Ramos (cell line): ENCODE results near the gene EXOC2.
"Not testable (repeated sequence)": the region's sequence is repeated elsewhere in the genome, so short reads cannot be mapped to it uniquely, and the experiment has no call there.

Experiments
- in situ Hi-C: fragments of 300-500 bp; cut with MboI; formaldehyde crosslinking; loops from one replicate; pipeline ENCODE4 v1.14.3; 2022; ENCODE audit warnings: low sequenced_read_pairs; ENCODE audit not compliant: unreplicated experiment

Gene EXOC2

GRCh38 chr6:683742-684440 is 9.0 kb downstream of the EXOC2 start:
- in situ Hi-C loops = no loop called here

GRCh38 chr6:680666-681340 is 12.1 kb downstream of the EXOC2 start:
- in situ Hi-C loops = no loop called here

DNA sequence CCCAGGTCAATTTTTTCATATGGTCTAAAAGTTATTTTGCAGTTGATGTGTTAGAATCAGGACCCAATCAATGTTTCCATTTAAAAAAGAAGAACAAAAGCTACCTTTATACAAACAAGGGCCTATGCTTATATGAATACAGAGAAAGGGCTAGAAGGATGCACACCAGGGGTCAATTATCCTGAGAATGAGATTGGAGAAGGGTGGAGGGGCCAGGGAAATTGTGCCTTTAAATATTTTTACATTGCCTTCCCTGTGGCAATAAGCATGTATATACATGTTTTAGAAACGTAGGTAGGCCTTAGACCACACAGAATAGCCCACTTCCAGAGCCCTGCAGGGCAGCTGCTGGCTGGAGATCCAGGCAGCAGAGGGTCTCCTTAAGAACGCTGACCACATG is 12.7 kb downstream of the EXOC2 start:
- in situ Hi-C loops = no loop called here

GRCh38 chr6:679282-679681 is 13.7 kb downstream of the EXOC2 start:
- in situ Hi-C loops = no loop called here

GRCh38 chr6:678520-678919 is 14.4 kb downstream of the EXOC2 start:
- in situ Hi-C loops = no loop called here

GRCh38 chr6:677919-678318 is 15.0 kb downstream of the EXOC2 start:
- in situ Hi-C loops = no loop called here

DNA sequence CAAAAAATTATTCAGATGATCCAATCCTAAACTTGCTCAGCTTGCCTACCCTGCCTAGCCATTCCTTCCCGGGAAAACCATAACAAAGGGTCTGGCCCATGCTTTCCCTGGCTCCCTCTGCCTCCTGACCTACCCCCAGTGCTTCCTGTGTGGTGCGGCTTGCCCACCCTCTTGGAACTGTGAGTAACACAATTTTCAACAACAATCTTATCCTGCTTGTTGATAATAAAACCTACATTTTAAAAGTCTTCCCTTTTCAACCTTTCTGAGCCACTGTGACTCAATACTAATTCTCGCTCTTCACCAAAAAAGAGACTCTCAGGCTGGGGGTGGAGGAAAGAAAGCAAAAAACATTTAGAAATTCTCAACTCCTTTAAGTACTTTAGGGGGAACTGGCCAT is 18.0 kb downstream of the EXOC2 start:
- in situ Hi-C loops = no loop called here

DNA sequence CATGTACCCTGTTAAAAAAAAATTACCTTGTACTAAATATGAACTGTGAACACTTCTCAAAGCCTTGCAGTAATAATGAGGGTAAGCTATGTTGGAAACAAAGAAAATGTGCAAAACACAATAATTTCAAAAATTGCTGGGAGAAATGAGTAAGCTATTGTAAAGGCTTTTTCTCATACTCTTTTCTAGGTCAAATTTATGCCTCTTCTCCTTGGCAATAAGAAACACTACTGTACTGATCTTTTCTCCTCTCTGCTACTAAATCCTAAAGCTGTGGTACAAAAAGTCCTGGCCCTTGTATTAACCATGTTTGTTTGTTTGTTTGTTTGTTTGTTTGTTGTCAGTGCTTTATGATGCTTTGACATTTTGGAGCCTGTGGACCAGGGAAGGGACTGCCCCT is 18.5 kb downstream of the EXOC2 start:
- in situ Hi-C loops = no loop called here

DNA sequence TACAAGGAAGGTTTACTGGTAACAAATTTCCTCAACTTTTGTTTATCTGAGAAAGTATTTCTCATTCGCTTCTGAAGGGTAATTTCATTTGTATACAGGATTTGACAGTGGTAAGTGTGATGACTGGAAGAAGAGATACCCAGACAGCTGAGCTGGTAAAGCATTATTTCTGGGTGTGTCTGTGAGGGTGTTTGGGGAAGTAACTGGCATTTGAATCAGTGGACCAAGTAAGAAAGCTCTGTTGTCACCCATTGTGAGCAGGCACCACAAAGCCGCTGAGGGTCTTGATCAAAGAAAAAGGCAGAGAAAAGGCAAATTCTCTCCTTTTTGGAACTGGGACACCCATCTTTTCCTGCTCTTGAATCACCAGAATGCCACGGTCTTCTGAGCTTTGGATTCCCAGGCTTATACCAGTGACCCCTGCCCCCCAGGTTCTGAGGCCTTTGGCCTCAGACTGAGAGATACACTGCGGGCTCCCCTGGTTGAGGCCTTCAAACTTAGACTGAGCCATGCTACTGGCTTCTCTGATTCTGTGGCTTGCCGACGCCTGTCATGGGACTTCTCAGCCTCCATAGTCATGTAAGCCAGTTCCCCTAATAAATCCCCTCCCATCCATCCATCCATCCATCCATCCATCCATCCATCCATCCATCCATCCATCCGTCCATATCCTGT is 25.5 kb downstream of the EXOC2 start:
- in situ Hi-C loops = no loop called here

GRCh38 chr6:665403-666267 is 27.3 kb downstream of the EXOC2 start:
- in situ Hi-C loops = no loop called here

DNA sequence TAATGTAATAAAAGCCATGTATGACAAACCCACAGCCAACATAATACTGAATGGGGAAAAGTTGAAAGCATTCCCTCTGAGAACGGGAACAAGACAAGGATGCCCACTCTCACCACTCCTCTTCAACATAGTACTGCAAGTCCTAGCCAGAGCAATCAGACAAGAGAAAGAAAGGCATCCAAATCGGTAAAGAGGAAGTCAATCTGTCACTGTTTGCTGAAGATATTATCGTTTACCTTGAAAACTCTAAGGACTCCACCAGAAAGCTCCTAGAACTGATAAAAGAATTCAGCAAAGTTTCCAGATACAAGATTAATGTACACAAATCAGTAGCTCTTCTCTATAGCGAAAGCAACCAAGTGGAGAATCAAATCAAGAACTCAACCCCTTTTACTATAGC is 29.2 kb downstream of the EXOC2 start:
- in situ Hi-C loops = not testable (repeated sequence)

DNA sequence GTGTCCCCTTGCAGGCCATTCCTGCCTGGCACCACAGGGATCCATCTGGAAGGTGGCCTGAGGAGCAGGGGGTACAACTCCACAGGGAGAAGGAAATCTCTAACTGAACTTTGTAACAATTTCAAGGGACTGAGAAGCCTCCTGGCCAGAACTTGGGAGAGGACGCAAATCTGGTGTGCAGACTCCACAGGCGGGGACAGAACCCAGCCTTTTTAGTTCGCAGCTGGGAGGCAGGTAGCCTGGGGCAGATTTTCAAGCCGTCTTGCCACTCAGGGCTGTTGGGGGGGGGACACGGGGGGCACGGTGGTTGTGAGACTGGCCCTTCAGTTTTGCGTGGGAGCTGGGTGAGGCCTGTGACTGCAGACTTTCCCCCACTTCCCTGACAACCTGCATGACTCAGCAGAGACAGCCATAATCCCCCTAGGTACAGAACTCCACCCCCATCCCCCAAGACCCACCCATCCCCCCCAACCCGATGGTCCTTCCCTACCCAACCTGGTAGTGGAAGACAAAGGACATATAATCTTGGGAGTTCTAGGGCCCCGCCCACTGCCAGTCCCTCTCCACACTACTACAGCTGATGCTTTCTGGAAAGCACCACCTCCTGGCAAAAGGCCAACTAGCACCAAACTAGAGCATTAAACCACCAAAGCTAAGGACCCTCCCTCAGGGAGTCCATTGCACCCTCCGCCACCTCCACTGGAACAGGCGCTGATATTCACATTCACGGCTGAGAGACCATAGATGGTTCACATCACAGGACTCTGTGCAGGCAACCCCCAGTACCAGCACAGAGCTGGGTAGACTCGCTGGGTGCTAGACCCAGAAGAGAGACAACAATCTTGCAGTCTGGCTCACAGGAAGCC is 33.0 kb downstream of the EXOC2 start:
- in situ Hi-C loops = no loop called here

- in situ Hi-C loops = no loop called here
These were observed 34.7 kb downstream of the EXOC2 start for GRCh38 chr6:658244-658643.

DNA sequence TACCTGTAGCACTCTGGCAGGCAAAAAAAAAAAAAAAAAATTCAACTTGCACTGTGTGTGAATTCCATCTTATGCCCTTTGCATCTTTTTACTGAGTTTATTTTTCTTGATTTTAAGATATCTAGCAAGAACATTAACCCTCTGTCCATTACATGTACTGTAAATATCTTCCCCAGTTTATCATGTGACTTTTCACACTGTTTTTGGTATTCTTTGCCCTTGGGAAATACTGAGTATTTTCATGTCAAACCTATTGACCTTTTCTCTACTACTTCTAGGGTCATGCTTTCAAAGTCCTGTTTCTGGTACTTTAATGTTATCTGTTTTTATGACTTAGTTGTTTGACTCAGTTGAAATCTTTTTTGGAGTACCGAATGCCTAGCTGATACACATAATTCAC is 35.2 kb downstream of the EXOC2 start:
- in situ Hi-C loops = no loop called here

DNA sequence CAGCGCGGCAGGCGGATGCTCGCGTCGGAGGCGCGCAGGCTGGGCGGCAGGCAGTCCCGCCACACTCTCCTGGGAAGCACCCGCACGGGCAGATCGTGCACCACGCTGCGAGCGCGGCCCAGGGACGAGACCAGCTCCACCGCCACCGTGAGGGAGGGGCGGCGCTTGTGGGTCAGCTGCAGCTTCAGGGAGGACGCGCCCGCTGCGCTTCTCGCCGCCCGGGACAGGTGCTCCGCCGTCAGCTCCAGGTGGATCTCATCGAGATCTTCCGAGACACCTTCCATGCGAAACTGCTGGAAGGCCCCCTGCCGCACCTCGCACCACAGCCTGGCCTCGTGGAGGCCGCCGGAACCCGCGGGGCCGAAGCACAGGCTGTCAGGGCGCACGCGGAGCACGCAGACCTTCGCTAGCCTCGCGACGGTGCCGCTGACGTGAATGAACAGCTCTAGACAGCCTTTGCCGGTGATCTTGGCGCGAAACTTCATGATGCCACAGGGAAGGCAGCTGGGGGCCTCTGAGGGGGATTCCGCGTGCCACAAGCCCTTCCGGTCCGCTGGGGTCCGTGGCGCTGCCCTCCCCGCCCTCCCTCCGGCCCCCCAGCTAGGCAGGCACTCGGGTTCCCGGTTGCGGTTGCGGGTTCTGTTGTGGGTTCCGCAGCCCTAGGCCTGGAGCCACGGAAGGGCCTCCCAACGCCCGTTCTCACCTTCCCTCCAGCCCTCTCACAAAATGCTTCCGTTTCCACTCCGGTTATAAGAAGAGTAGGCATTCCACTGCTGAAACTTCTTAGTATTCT is 36.3 kb downstream of the EXOC2 start, which contains the start of gene HUS1B:
TSS of gene HUS1B (minus strand) at position 641 of the 793 bp plus-strand sequence. CDS start at position 485, 156 bp downstream.
- in situ Hi-C loops = no loop called here

DNA sequence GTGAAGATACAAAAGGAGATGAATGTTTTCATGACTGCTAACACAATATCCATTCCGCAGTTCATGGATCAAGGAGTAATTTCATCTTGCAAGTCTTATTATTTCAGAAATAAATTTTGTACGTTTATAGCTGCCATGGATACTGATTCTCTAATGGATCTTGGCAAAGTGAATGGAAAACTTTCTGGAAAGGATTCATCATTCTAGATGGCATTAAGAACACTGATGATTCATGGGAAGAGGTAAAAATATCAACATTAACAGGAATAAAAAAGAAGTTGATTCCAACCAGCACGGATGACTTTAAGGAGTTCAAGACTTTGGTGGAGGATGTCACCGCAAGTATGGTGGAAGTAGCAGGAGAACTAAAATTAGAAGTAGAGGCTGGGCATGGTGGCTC is 38.8 kb downstream of the EXOC2 start:
- in situ Hi-C loops = no loop called here

GRCh38 chr6:652865-653264 is 40.1 kb downstream of the EXOC2 start:
- in situ Hi-C loops = no loop called here

- in situ Hi-C loops = no loop called here
These were observed 42.8 kb downstream of the EXOC2 start for GRCh38 chr6:650098-650497.

DNA sequence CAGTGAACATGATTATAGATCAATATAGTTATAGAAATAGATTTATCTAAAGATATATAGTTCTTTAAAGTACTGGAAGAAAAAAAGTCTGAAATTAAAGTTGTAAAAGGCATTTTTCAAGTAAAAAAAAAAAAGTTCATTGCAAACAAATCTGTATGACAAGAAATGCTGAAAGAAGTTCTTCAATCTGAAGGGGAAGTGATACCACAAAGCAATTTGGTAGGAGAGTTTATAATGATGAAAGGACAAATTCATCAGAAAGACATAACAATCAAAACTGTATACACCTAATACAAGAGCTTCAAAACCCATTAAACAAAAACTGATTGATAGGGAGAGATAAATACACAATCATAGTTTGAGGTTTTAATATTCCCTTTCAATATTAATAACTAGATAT is 50.1 kb downstream of the EXOC2 start:
- in situ Hi-C loops = no loop called here
